H1 (cell line): ENCODE data around the gene FRMD6. TPM values are rescaled to one million over a fixed set of nuclear protein-coding genes. Genes with fewer than 3 reads are reported as not detected.

Experiments
- CTCF ChIA-PET: fragments of 300-600 bp; sonication (Branson Sonifier 250); formaldehyde crosslinking; loops from one replicate; lab custom pipeline; 2021; ENCODE audit not compliant: partially characterized antibody; lab: Charles Lee
- POLR2A ChIA-PET: fragments of 300-600 bp; sonication (Branson Sonifier 250); formaldehyde crosslinking; loops from one replicate; lab custom pipeline; 2021; ENCODE audit warnings: inconsistent platforms; ENCODE audit not compliant: partially characterized antibody; lab: Charles Lee
- DNase-seq, 2 experiments: peaks; one replicate each; pipeline versions ENCODE4 v3.0.0 to v3.0.0-alpha.2; 2010 to 2022; ENCODE audit warnings: low spot score in 2 of 2, low read depth in 1 of 2, mixed read lengths in 1 of 2
- FAIRE-seq: peaks from 2 replicates; lab custom pipeline; 2011; peaks lifted over from hg19 to GRCh38; lab: Jason Lieb, UNC
- H2AFZ ChIP-seq: 2 replicates; pipeline ENCODE4 v1.8.1; 2012; ENCODE audit warnings: low read length, inconsistent platforms
- H2AK5ac ChIP-seq: 2 replicates; pipeline ENCODE4 v1.6.1; 2013; ENCODE audit warnings: low read depth, low read length
- H2BK120ac ChIP-seq: replicated peaks from 2 replicates; pipeline ENCODE3; 2013; ENCODE audit warnings: low read depth, low read length, inconsistent platforms
- H2BK12ac ChIP-seq: 2 replicates; pipeline ENCODE4 v1.6.1; 2013; ENCODE audit warnings: low read depth, low read length
- H2BK15ac ChIP-seq: 2 replicates; pipeline ENCODE4 v1.6.1; 2013; ENCODE audit warnings: low read length
- H2BK20ac ChIP-seq: 2 replicates; pipeline ENCODE4 v1.6.1; 2013; ENCODE audit warnings: low read length
- H2BK5ac ChIP-seq: 2 replicates; pipeline ENCODE4 v1.6.1; 2013; ENCODE audit warnings: low read depth, low read length
- H3K14ac ChIP-seq: 2 replicates; pipeline ENCODE4 v1.6.1; 2013; ENCODE audit warnings: inconsistent platforms; ENCODE audit not compliant: insufficient read length
- H3K18ac ChIP-seq: 2 replicates; pipeline ENCODE4 v1.6.1; 2013; ENCODE audit warnings: low read length; ENCODE audit errors: extremely low read depth
- H3K23ac ChIP-seq: 2 replicates; pipeline ENCODE4 v1.6.1; 2013; ENCODE audit warnings: inconsistent platforms; ENCODE audit not compliant: insufficient read length
- H3K23me2 ChIP-seq: 2 replicates; pipeline ENCODE4 v1.6.1; 2013; ENCODE audit warnings: low read depth, low read length
- H3K27ac ChIP-seq: 2 replicates; pipeline ENCODE4 v1.6.1; 2011; ENCODE audit warnings: low read depth, low read length, inconsistent platforms
- H3K27me3 ChIP-seq, 4 experiments: replicated peaks in 1 of 4; 1 replicate in 1 of 4; 2 replicates in 3 of 4; pipeline versions ENCODE4 v1.6.1 to v1.8.1; 2011 to 2013; ENCODE audit warnings: low read length in 3 of 4, mild to moderate bottlenecking in 3 of 4, inconsistent platforms in 2 of 4, mixed read lengths in 2 of 4, moderate library complexity in 1 of 4; ENCODE audit not compliant: control insufficient read depth in 3 of 4, insufficient read depth in 3 of 4; ENCODE audit errors: extremely low read depth in 1 of 4
- H3K36me3 ChIP-seq, 4 experiments: 2 replicates each; pipeline versions ENCODE4 v1.6.1 to v1.8.1; 2011 to 2013; ENCODE audit warnings: mild to moderate bottlenecking in 4 of 4, low read length in 3 of 4, moderate library complexity in 2 of 4, control low read depth in 1 of 4, inconsistent platforms in 1 of 4; ENCODE audit not compliant: insufficient read depth in 4 of 4, control insufficient read depth in 2 of 4
- H3K4ac ChIP-seq: replicated peaks from 2 replicates; pipeline ENCODE3; 2013; ENCODE audit warnings: low read length, low read depth, mixed read lengths, inconsistent platforms; ENCODE audit not compliant: insufficient read length
- H3K4me1 ChIP-seq, 4 experiments: replicated peaks in 1 of 4; 1 replicate in 1 of 4; 2 replicates in 3 of 4; pipeline versions ENCODE4 v1.6.1 to v1.8.1; 2011 to 2013; ENCODE audit warnings: low read length in 3 of 4, inconsistent platforms in 2 of 4, mixed read lengths in 1 of 4; ENCODE audit not compliant: insufficient read depth in 4 of 4, control insufficient read depth in 3 of 4
- H3K4me2 ChIP-seq, 2 experiments: 2 replicates each; pipeline versions ENCODE4 v1.6.1 to v1.8.1; 2011 to 2013; ENCODE audit warnings: low read depth in 2 of 2, low read length in 2 of 2, control low read depth in 1 of 2, inconsistent platforms in 1 of 2, mild to moderate bottlenecking in 1 of 2; ENCODE audit not compliant: insufficient read depth in 1 of 2
- H3K4me3 ChIP-seq, 4 experiments: fragments of 200-600, 300-600 bp in 1 of 4; sonication (generic), shearing (Covaris generic), sonication (Bioruptor Twin) in 1 of 4; 2 replicates each; pipeline versions ENCODE4 v1.5.1 to v1.8.1; 2011 to 2016; ENCODE audit warnings: low read length in 4 of 4, low read depth in 3 of 4, control low read depth in 2 of 4, inconsistent platforms in 2 of 4, mild to moderate bottlenecking in 2 of 4, mixed read lengths in 1 of 4, moderate library complexity in 1 of 4; ENCODE audit not compliant: insufficient read depth in 2 of 4; ENCODE audit errors: extremely low read depth in 1 of 4
- H3K56ac ChIP-seq: replicated peaks from 2 replicates; pipeline ENCODE3; 2013; ENCODE audit warnings: low read depth, mild to moderate bottlenecking, mixed read lengths, low read length, inconsistent platforms; ENCODE audit not compliant: insufficient read length
- H3K79me1 ChIP-seq: 2 replicates; pipeline ENCODE4 v1.6.1; 2013; ENCODE audit warnings: low read depth, low read length, control low read depth
- H3K79me2 ChIP-seq, 2 experiments: 2 replicates each; pipeline versions ENCODE4 v1.6.1 to v1.8.1; 2012 to 2013; ENCODE audit warnings: low read length in 2 of 2, mild to moderate bottlenecking in 2 of 2, inconsistent platforms in 1 of 2; ENCODE audit not compliant: insufficient read depth in 2 of 2, control insufficient read depth in 1 of 2
- H3K9ac ChIP-seq, 4 experiments: replicated peaks in 1 of 4; 1 replicate in 1 of 4; 2 replicates in 3 of 4; pipeline versions ENCODE4 v1.6.1 to v1.8.1; 2011 to 2013; ENCODE audit warnings: low read depth in 3 of 4, low read length in 3 of 4, control low read depth in 2 of 4, mild to moderate bottlenecking in 2 of 4, moderate library complexity in 2 of 4, inconsistent platforms in 1 of 4; ENCODE audit errors: extremely low read depth in 1 of 4
- H3K9me3 ChIP-seq, 2 experiments: 2 replicates each; pipeline versions ENCODE4 v1.6.1 to v1.8.1; 2012 to 2013; ENCODE audit warnings: mild to moderate bottlenecking in 2 of 2, moderate library complexity in 2 of 2, control low read depth in 1 of 2, inconsistent platforms in 1 of 2, low read depth in 1 of 2, low read length in 1 of 2, mixed read lengths in 1 of 2; ENCODE audit not compliant: insufficient read depth in 2 of 2
- H4K20me1 ChIP-seq, 2 experiments: replicated peaks in 1 of 2; 2 replicates each; pipeline versions ENCODE3 to v1.8.1; 2011 to 2013; ENCODE audit warnings: inconsistent platforms in 2 of 2, low read length in 2 of 2, mild to moderate bottlenecking in 1 of 2; ENCODE audit not compliant: insufficient read depth in 2 of 2, control insufficient read depth in 1 of 2
- H4K5ac ChIP-seq: 2 replicates; pipeline ENCODE4 v1.6.1; 2013; ENCODE audit warnings: low read length, low read depth, mixed read lengths, inconsistent platforms; ENCODE audit not compliant: insufficient read length
- H4K8ac ChIP-seq: 2 replicates; pipeline ENCODE4 v1.8.0; 2013; ENCODE audit warnings: mild to moderate bottlenecking, moderate library complexity, low read length, inconsistent platforms; ENCODE audit not compliant: insufficient read depth; ENCODE audit errors: extremely low read depth
- H4K91ac ChIP-seq: replicated peaks from 2 replicates; pipeline ENCODE3; 2013; ENCODE audit warnings: low read length, mixed read lengths, inconsistent platforms; ENCODE audit not compliant: insufficient read length
- ASH2L ChIP-seq: fragments of 200-600, 300-600 bp; sonication (generic); IDR thresholded peaks from one replicate; pipeline ENCODE4 v1.7.1; 2017; ENCODE audit warnings: low read length
- CHD2 ChIP-seq: IDR thresholded peaks from 2 replicates; pipeline ENCODE4 v1.6.1; 2012; ENCODE audit warnings: low read length, improper control_type of control experiment
- KDM1A ChIP-seq: fragments of 200-600, 300-600 bp; sonication (generic); IDR thresholded peaks from 2 replicates; pipeline ENCODE4 v1.7.1; 2016; ENCODE audit warnings: mild to moderate bottlenecking, low read length, borderline replicate concordance
- KDM4A ChIP-seq: IDR thresholded peaks from one replicate; pipeline ENCODE4 v1.7.1; 2012; ENCODE audit warnings: low read depth, mild to moderate bottlenecking, moderate library complexity, low read length, inconsistent platforms; ENCODE audit not compliant: severe bottlenecking
- POLR2A ChIP-seq, 2 experiments: IDR thresholded peaks; 1 replicate in 1 of 2; 2 replicates in 1 of 2; pipeline ENCODE4 v1.6.1; 2011; ENCODE audit warnings: low read depth in 2 of 2, low read length in 2 of 2, mild to moderate bottlenecking in 2 of 2; ENCODE audit errors: control extremely low read depth in 1 of 2
- SIN3A ChIP-seq, 2 experiments: IDR thresholded peaks in 1 of 2; conservative IDR thresholded peaks in 1 of 2; 2 replicates each; pipeline ENCODE4 v1.6.1; 2011 to 2012; ENCODE audit warnings: low read length in 2 of 2, improper control_type of control experiment in 1 of 2, low read depth in 1 of 2, mild to moderate bottlenecking in 1 of 2
- SIRT6 ChIP-seq: IDR thresholded peaks from one replicate; pipeline ENCODE4 v1.7.1; 2012; ENCODE audit warnings: low read length, inconsistent platforms
- TBP ChIP-seq: IDR thresholded peaks from 2 replicates; pipeline ENCODE4 v1.6.1; 2011; ENCODE audit warnings: low read depth, low read length, improper control_type of control experiment
- YY1 ChIP-seq: IDR thresholded peaks from 2 replicates; pipeline ENCODE4 v1.6.1; 2011; ENCODE audit warnings: low read depth, mild to moderate bottlenecking, low read length
- WGBS, 2 experiments: shearing (Covaris generic) in 1 of 2; methylation state at CpG; one replicate each; pipeline versions ENCODE4 v1.1.6 to v1.1.7; 2013 to 2015; ENCODE audit warnings: low lambda C conversion rate in 2 of 2, mixed read lengths in 2 of 2, inconsistent platforms in 1 of 2, low coverage in 1 of 2, missing lambda C conversion rate in 1 of 2; ENCODE audit not compliant: insufficient replicate concordance in 2 of 2, insufficient coverage in 1 of 2, insufficient read length in 1 of 2; ENCODE audit errors: extremely low coverage in 1 of 2, missing lambda C conversion rate in 1 of 2; 5-methylcytosine and 5-hydroxymethylcytosine counted together
- polyA plus RNA-seq, 7 experiments: library from polyadenylated mRNA; depleted of rRNA in 3 of 7; stranded (reverse) in 5 of 7; unstranded in 2 of 7; fragments of >200 nt in 5 of 7; fragments of 200-250 nt in 2 of 7; gene quantifications; 1 replicate in 5 of 7; 2 replicates in 1 of 7; 4 replicates in 1 of 7; pipeline versions ENCODE4 v1.2.1 to v1.2.3, GENCODE V29; 2011 to 2013; ENCODE audit warnings: missing spikeins in 2 of 7, mixed read lengths in 2 of 7
- total RNA-seq: library from RNA; stranded (reverse); fragmentation: NEBNext Ultra II Directional; extraction: Animal tissue kit (Norgen Biotek cat#: 25700); gene quantifications from 2 replicates; pipeline ENCODE4 v1.2.1, GENCODE V29; 2021

FRMD6 gene
- total and polyA plus RNA-seq, 2 of the 8 experiments (the other 6 are each of a cell fraction or from before 2014, with no cell fraction given) = 5.4 to 23.7 TPM

DNA sequence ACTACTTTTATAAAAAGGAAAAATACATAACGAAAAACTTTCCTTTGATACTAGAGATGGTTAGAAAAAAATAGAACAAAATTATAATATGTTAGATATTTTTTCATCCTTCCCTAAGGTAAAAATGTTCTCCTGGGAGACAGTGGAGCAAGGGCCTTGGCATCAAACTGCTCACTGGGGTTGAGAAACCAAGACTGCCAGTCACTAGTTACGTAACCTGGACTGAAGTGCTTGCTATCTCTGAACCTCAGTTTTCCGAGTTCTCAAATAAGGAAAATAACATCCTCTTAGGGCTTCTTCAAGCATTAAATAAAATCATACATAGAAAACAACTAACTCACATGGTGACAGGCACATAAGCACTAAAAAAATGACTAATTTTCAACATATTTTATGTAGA is 48.2 kb upstream of the FRMD6 start:
- TF ChIP-seq SIN3A (conservative IDR thresholded peaks at IDR 0.05 in 1 of 2, IDR thresholded peaks at IDR 0.05 in 1 of 2; ENCODE audit: low read depth in 1 of 2, low read length in 2 of 2) (no peak), TBP (no peak), POLR2A (IDR thresholded peaks at IDR 0.05; ENCODE audit: control extremely low read depth in 1 of 2, low read depth in 2 of 2, low read length in 2 of 2) (no peak), CHD2 (no peak), KDM4A (no peak), KDM1A (no peak), YY1 (no peak), ASH2L (no peak), SIRT6 (no peak)
- no peak overlapping the region for H3K27ac ChIP-seq
- no peak for FAIRE-seq
- no peak overlapping the region for H2BK5ac ChIP-seq
- no peaks in the 10 kb centered on the region for H3K27me3 ChIP-seq
- H2BK15ac ChIP-seq = no peak overlapping the region
- no peak overlapping the region for H3K56ac ChIP-seq
- no peak overlapping the region for H3K23ac ChIP-seq
- no peak overlapping the region for H2BK20ac ChIP-seq
- no peak overlapping the region for H4K8ac ChIP-seq
- H3K14ac ChIP-seq = no peak overlapping the region
- H4K91ac ChIP-seq = no peak overlapping the region
- H2AFZ ChIP-seq = no peak overlapping the region
- no peak overlapping the region for H3K9ac ChIP-seq
- DNase-seq = no peak
- no peaks in the 10 kb centered on the region for H4K20me1 ChIP-seq
- H2BK120ac ChIP-seq = no peak overlapping the region
- H3K9me3 ChIP-seq = no peaks in the 10 kb centered on the region
- H3K79me2 ChIP-seq = no peaks in the 10 kb centered on the region
- no peak overlapping the region for H3K18ac ChIP-seq
- no peak overlapping the region for H3K4me3 ChIP-seq
- H3K23me2 ChIP-seq = no peaks in the 10 kb centered on the region
- 90% methylated on average over 3 of the region's 3 CpGs; no CpG with 5 or more reads in 1 of the 2 experiments for WGBS, 2 experiments
- H3K4ac ChIP-seq = no peak overlapping the region
- no peaks in the 10 kb centered on the region for H3K79me1 ChIP-seq
- no peak overlapping the region for H4K5ac ChIP-seq
- no peaks in the 10 kb centered on the region for H3K36me3 ChIP-seq
- H3K4me2 ChIP-seq = no peak overlapping the region
- CTCF ChIA-PET = no interaction called here
- H3K4me1 ChIP-seq = peaks cover 0 to 3% (median 0%) of the 10 kb centered on the region in 4 experiments; a peak in 1 of 7 replicates
- no peak overlapping the region for H2BK12ac ChIP-seq
- no peak overlapping the region for H2AK5ac ChIP-seq
- POLR2A ChIA-PET = no interaction called here
